ENCODE measurements around the gene WWOX.

The WWOX gene

GRCh38 chr16:78892951-78893733, 793.7 kb downstream of the WWOX start:
- DNase-seq = no peak

GRCh38 chr16:78894886-78895285, 795.4 kb downstream of the WWOX start:
- DNase-seq = peak; percentile 4

- no peak for DNase-seq
These were observed 796.2 kb downstream of the WWOX start for GRCh38 chr16:78895681-78896080.

GRCh38 chr16:78896280-78896679, 796.8 kb downstream of the WWOX start:
- peak; percentile 4 for DNase-seq

- DNase-seq = no peak
These were observed 797.8 kb downstream of the WWOX start for GRCh38 chr16:78897299-78897698.

GRCh38 chr16:78900044-78900811, 800.8 kb downstream of the WWOX start:
- no peak for DNase-seq

GRCh38 chr16:78900966-78901365, 801.5 kb downstream of the WWOX start:
- no peak for DNase-seq

- DNase-seq = no peak
These were observed 802.9 kb downstream of the WWOX start for GRCh38 chr16:78902321-78902720.

GRCh38 chr16:78903237-78903636, 803.8 kb downstream of the WWOX start:
- no peak for DNase-seq

GRCh38 chr16:78903843-78904242, 804.4 kb downstream of the WWOX start:
- no peak for DNase-seq

- no peak for DNase-seq
These were observed 806.7 kb downstream of the WWOX start for GRCh38 chr16:78906135-78906534.

GRCh38 chr16:78909226-78909625, 809.8 kb downstream of the WWOX start:
- DNase-seq = no peak

GRCh38 chr16:78915811-78916345, 816.4 kb downstream of the WWOX start:
- DNase-seq = no peak

GRCh38 chr16:78916928-78917545, 817.6 kb downstream of the WWOX start:
- no peak for DNase-seq

- no peak for DNase-seq
These were observed 819.4 kb downstream of the WWOX start for GRCh38 chr16:78918805-78919305.

GRCh38 chr16:78919852-78920251, 820.4 kb downstream of the WWOX start:
- no peak for DNase-seq

- no peak for DNase-seq
These were observed 821.2 kb downstream of the WWOX start for GRCh38 chr16:78920621-78921020.

GRCh38 chr16:78925083-78925767, 825.8 kb downstream of the WWOX start:
- DNase-seq = no peak

- no peak for DNase-seq
These were observed 827.3 kb downstream of the WWOX start for GRCh38 chr16:78926723-78927210.

GRCh38 chr16:78927766-78928165, 828.3 kb downstream of the WWOX start:
- DNase-seq = no peak

GRCh38 chr16:78929841-78930240, 830.4 kb downstream of the WWOX start:
- no peak for DNase-seq

- no peak for DNase-seq
These were observed 831.1 kb downstream of the WWOX start for GRCh38 chr16:78930561-78930960.

All from effector CD4-positive, alpha-beta T cell (primary cell).